Ascending aorta (tissue), 2 donors: ENCODE results near the gene KAT2B. TPM values are rescaled to one million over a fixed set of nuclear protein-coding genes. Genes with fewer than 3 reads are reported as not detected.

Experiments
- DNase-seq, 2 donors: peaks; one replicate each; pipeline ENCODE4 v3.0.0-alpha.2; 2019; ENCODE audit warnings: low spot score in 2 of 2
- H3K27ac ChIP-seq, 2 donors: fragments of 200-600 bp; sonication (generic); one replicate each; pipeline ENCODE4 v1.5.1; 2016 to 2017; ENCODE audit warnings: mild to moderate bottlenecking in 1 of 2
- H3K27me3 ChIP-seq: fragments of 200-600 bp; sonication (generic); one replicate; pipeline ENCODE4 v1.5.1; 2017
- H3K36me3 ChIP-seq, 2 donors: fragments of 200-600 bp; sonication (generic); one replicate each; pipeline ENCODE4 v1.5.1; 2016
- H3K4me1 ChIP-seq, 2 donors: fragments of 200-600 bp; sonication (generic); one replicate each; pipeline ENCODE4 v1.5.1; 2016 to 2017; ENCODE audit warnings: mild to moderate bottlenecking in 1 of 2
- H3K4me3 ChIP-seq, 2 donors: fragments of 200-600 bp; sonication (generic); one replicate each; pipeline ENCODE4 v1.5.1; 2016 to 2017; ENCODE audit warnings: mild to moderate bottlenecking in 1 of 2
- H3K9me3 ChIP-seq, 2 donors: fragments of 200-600 bp; sonication (generic); one replicate each; pipeline ENCODE4 v1.5.1; 2016
- CTCF ChIP-seq, 3 experiments: fragments of 200-600 bp in 2 of 3; fragments of 450-650 bp in 1 of 3; sonication (generic) in 2 of 3; IDR thresholded peaks; one replicate each; pipeline ENCODE4 v1.5.1; 2016 to 2019; ENCODE audit warnings: antibody characterized with exemption in 3 of 3, mild to moderate bottlenecking in 1 of 3, moderate library complexity in 1 of 3
- intact Hi-C: fragments of 100-400 bp; cut with DNase I; formaldehyde crosslinking; loops from one replicate; pipeline ENCODE4 v1.15.1; 2023
- total RNA-seq: library from RNA; depleted of rRNA; stranded (reverse); fragments of >200 nt; gene quantifications from one replicate; pipeline ENCODE4 v1.1.0, GENCODE V29; 2016

The KAT2B gene
- total RNA-seq, 1 donor from 2014 or later = 10.5 TPM

- Histone ChIP-seq H3K9me3 (no peaks in the 10 kb centered on the region), H3K4me1 (peaks cover 0 to 4% of the 10 kb centered on the region in 2 donors), H3K36me3 (peaks cover 0 to 11% of the 10 kb centered on the region in 2 donors), H3K27ac (no peak overlapping the region), H3K4me3 (no peak overlapping the region), H3K27me3 (no peaks in the 10 kb centered on the region)
- TF ChIP-seq CTCF (IDR thresholded peaks at IDR 0.05) = no peak
- intact Hi-C loops = no loop called here
- DNase-seq = no peak
Observed at GRCh38 chr3:20073683-20074082, 33.4 kb downstream of the KAT2B start.

- DNase-seq = no peak
- intact Hi-C loops = loop anchor here (5.0 kb wide), 1 partner anchor 32 kb away; the partner anchor contains the start of gene KAT2B
- TF ChIP-seq CTCF (IDR thresholded peaks at IDR 0.05) = no peak
- no peaks in the 10 kb centered on the region for H3K27me3 ChIP-seq
- H3K27ac ChIP-seq = no peak overlapping the region
- H3K9me3 ChIP-seq = no peaks in the 10 kb centered on the region
- no peak overlapping the region for H3K4me3 ChIP-seq
- peaks cover 0 to 11% of the 10 kb centered on the region in 2 donors for H3K36me3 ChIP-seq
- no peaks in the 10 kb centered on the region for H3K4me1 ChIP-seq
Observed at GRCh38 chr3:20074226-20075063, 34.2 kb downstream of the KAT2B start.

- Histone ChIP-seq H3K27ac (no peak overlapping the region), H3K4me3 (no peak overlapping the region), H3K9me3 (no peaks in the 10 kb centered on the region), H3K36me3 (peaks cover 0 to 11% of the 10 kb centered on the region in 2 donors), H3K27me3 (no peaks in the 10 kb centered on the region), H3K4me1 (peaks cover 0 to 2% of the 10 kb centered on the region in 2 donors)
- DNase-seq = no peak
- intact Hi-C loops = loop anchor here (5.0 kb wide), 1 partner anchor 33 kb away; the partner anchor contains the start of gene KAT2B
- TF ChIP-seq CTCF (IDR thresholded peaks at IDR 0.05) = no peak
Observed at GRCh38 chr3:20075197-20075596, 35.0 kb downstream of the KAT2B start.

GRCh38 chr3:20076296-20076997 lies 36.2 kb downstream of the KAT2B start:
- Histone ChIP-seq H3K36me3 (peaks cover 0 to 11% of the 10 kb centered on the region in 2 donors), H3K9me3 (no peaks in the 10 kb centered on the region), H3K27ac (no peak overlapping the region), H3K27me3 (no peaks in the 10 kb centered on the region), H3K4me3 (no peak overlapping the region), H3K4me1 (peaks cover 6 to 8% of the 10 kb centered on the region in 2 donors)
- TF ChIP-seq CTCF (IDR thresholded peaks at IDR 0.05) = no peak
- intact Hi-C loops = loop anchor here (5.0 kb wide), 1 partner anchor 34 kb away; the partner anchor contains the start of gene KAT2B
- DNase-seq = no peak

GRCh38 chr3:20077068-20077467 lies 36.8 kb downstream of the KAT2B start:
- no peak overlapping the region for H3K4me3 ChIP-seq
- DNase-seq = no peak
- H3K27ac ChIP-seq = no peak overlapping the region
- peaks cover 6 to 12% of the 10 kb centered on the region in 2 donors for H3K4me1 ChIP-seq
- no peaks in the 10 kb centered on the region for H3K27me3 ChIP-seq
- H3K36me3 ChIP-seq = peaks cover 0 to 11% of the 10 kb centered on the region in 2 donors
- TF ChIP-seq CTCF (IDR thresholded peaks at IDR 0.05) = no peak
- intact Hi-C loops = loop anchor here (5.0 kb wide), 1 partner anchor 35 kb away; the partner anchor contains the start of gene KAT2B
- no peaks in the 10 kb centered on the region for H3K9me3 ChIP-seq
